Vagina (tissue), 1 donor: ENCODE data around the gene DDX3Y. TPM values are rescaled to one million over a fixed set of nuclear protein-coding genes. Genes with fewer than 3 reads are reported as not detected.

Experiments
- total RNA-seq: library from RNA; depleted of rRNA; stranded (reverse); fragments of >200 nt; gene quantifications from one replicate; pipeline ENCODE4 v1.2.3, GENCODE V29; 2016

Gene DDX3Y
- total RNA-seq, 1 donor from 2014 or later = not detected

Other genes starting within 250 kb of the DDX3Y start
- gene USP9Y, start 203.6 kb upstream of the DDX3Y start, total RNA-seq = not detected